Peyer's patch (tissue), 4 donors: ENCODE measurements around the gene HBA2.

ENCODE experiments used
- CTCF ChIP-seq, 6 experiments: fragments of 450-650 bp in 4 of 6; fragments of 200-600 bp in 2 of 6; sonication (generic) in 1 of 6; IDR thresholded peaks; one replicate each; pipeline ENCODE4 v1.5.1; 2017 to 2019; ENCODE audit warnings: antibody characterized with exemption in 6 of 6, mild to moderate bottlenecking in 3 of 6, moderate library complexity in 1 of 6
- POLR2A ChIP-seq, 2 donors: fragments of 450-650 bp; IDR thresholded peaks; one replicate each; pipeline ENCODE4 v1.5.1; 2017; ENCODE audit warnings: antibody characterized with exemption in 2 of 2, mild to moderate bottlenecking in 2 of 2, moderate library complexity in 2 of 2

DNA sequence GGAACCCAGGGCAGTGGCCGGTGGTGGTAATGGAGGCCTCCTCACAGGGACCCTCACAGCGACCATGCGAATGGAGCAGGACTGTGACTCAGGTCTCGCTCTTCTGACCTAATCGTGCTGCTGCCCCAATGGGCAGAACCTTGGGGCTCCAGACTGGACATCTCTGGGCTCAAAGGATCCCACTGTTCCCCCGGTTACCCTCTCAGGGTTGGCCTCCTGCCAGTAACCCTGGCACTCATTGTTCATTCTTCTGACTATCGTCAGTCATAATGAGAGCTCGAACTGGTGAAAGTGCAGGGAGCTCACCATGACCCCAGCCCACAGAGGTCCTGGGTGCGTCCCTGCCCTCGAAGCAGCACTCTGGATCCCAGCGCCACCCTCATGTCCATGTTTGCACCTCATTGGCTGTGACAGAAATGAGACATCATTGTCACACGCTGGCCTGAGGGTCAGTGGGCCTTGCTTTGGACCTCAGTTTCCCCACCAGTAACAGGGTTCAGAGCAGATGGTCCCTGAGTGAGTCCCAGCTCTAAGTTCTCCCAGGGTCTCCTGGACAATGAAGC, 30.2 kb upstream of the HBA2 start:
- TF ChIP-seq CTCF (IDR thresholded peaks at IDR 0.05) (no peak), POLR2A (IDR thresholded peaks at IDR 0.05) (no peak)
